NCI-H82 treated with DMSO at 0.1 percent for 48 hours (cell line): ENCODE data around the gene RABGAP1L.
"Not testable (repeated sequence)": the region's sequence is repeated elsewhere in the genome, so short reads cannot be mapped to it uniquely, and the experiment has no call there.

Experiments used
- DNase-seq: peaks from one replicate; lab custom pipeline; 2025; ENCODE audit not compliant: unreplicated experiment; lab: John Stamatoyannopoulos, UW

Gene RABGAP1L

DNA sequence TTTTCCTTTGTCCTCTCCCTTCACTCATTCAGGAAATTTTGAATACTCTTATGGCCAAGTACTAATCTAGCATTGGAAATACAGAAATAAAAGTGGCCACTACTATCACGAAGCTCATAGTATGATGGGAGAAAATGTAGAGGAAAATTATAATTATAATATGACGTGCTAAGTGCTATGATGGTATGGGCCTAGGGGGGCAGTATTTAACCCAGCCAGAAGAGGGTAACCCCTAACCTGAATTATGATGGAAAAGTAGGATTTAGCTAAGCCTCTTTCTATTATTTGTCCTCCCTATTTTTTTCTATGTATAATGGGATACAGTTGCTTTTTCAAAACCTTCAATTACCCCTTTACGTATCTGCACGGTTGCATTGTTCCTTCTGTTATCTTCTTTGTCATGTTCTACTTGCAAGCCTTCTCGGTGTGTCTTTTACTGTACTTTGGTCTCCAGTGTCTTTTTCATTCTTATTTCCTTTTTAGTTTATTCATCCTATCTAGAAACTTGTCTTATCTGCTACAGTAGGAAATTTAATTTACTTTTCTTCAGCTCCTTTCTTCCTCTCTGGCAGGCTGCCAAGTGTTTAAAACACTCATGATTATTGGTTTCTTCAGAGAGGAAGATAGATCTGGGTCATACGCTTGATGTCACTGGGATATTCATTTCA is 199.6 kb downstream of the RABGAP1L start:
- no peak for DNase-seq

GRCh38 chr1:174359454-174359805 is 200.1 kb downstream of the RABGAP1L start:
- DNase-seq: no peak

GRCh38 chr1:174364996-174365736 is 205.8 kb downstream of the RABGAP1L start:
- DNase-seq: no peak

- no peak for DNase-seq
Measured at GRCh38 chr1:174366946-174367345, 207.6 kb downstream of the RABGAP1L start.

- DNase-seq: no peak
Measured at GRCh38 chr1:174367892-174368291, 208.6 kb downstream of the RABGAP1L start.

DNA sequence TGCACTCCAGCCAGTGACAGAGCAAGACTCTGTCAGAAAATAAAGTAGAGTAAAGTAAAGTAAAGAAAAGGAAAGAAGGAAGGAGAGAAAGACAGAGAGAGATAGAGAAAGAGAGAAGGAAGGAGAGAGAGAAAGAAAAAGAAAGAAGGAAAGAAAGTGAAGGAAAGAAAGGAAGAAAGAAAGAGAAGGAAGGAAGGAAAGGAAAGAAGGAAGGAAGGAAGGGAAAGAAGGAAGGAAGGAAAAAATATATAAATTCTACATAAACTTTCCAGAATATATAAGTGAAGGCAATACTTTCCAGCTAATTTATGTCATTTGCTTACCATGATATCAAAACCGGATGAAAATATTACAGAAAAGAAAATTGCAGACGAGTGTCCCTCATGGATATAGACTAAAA is 216.7 kb downstream of the RABGAP1L start:
- DNase-seq: no peak

DNA sequence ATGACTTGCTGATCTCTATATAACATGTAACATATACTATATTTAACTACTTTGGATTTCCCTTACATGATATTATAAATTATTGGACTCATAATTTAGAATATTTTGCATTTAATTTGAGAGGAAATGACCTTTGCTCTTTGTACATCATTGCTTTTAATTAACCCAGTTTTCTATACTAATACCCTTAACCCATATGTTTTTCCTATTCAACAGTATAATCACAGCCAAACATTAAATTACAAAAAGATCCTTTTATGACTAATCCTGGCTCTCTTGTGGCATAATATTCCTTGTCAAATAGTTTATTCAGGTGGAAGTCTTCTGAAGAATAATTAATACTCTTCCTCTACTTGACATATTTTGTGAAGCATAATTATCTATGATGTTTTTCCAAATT is 232.4 kb downstream of the RABGAP1L start:
- no peak for DNase-seq

GRCh38 chr1:174393885-174394284 is 234.6 kb downstream of the RABGAP1L start:
- no peak for DNase-seq

- no peak for DNase-seq
Measured at GRCh38 chr1:174397261-174397660, 237.9 kb downstream of the RABGAP1L start.

GRCh38 chr1:174398246-174398645 is 238.9 kb downstream of the RABGAP1L start:
- no peak for DNase-seq

DNA sequence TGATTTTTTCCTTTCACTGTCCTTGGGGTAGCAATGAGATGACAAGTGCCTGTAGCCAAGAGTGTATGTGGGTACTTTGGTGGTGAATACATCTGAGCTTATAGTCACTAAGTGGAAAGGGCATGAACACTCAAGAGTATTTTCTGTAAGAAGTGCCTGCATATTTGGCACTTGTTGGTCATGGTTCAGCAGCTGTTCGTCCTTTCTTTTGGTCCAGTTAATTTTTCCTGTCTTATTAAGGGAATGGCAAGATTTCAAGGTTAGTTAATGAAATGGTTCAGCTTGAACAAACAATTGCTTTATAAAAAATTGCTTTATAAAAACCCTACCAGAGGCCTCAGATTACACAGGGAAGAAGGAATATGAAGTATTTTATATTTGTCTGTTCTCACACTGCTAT is 239.9 kb downstream of the RABGAP1L start:
- no peak for DNase-seq

DNA sequence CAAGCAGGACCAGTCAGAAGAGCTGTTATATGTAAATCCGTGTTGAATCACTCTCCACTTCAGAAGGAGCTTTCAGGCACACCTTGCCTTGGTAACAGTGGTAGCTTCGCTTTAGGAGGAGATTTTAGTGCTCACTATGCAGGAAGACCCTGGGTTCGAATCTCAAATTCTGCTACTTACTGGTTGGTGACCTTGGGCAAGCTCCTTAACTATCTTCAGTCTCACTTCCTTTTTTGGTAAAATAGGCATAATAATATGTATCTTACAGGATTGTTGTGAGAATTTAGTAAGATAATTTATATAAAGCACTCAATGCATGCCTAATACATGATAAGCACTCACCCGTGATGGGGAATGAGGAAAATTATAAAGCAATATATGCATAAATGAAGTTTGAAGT is 241.8 kb downstream of the RABGAP1L start:
- no peak for DNase-seq

DNA sequence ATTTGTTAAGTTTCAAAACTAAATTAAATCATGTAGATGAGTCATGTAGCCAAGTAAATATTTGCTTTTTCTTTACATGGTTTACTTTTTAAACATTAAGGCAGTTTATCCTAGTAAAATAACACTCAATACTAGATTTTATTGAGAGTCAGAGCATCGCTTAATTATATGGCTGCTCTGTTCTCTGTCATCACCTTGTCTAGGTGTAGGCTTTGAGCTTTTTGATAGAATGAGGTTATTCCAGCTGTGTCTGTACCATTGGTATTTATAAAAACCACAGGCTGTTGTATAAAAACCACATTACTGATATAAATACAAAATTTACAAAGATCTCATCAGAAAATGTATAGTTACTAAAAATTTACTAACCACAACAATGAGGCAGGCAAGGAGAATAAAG is 245.9 kb downstream of the RABGAP1L start:
- DNase-seq: no peak

DNA sequence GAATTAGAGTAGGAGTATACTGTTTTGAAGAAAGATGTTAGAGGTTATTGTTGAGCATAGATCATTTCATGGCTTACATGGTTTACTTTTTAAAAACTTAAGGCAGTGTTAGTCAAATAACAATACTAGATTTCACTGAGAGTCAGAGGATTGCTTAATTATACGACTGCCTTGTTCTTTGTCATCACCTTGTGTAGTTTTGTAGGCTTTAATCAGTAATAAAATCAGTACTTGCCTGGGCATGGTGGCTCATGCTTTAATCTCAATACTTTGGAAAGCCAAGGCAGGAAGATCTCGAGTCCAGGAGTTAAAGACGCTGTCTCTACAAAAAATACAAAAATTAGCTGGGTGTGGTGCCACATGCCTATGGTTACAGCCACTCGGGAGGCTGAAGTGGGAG is 247.1 kb downstream of the RABGAP1L start:
- DNase-seq: no peak

GRCh38 chr1:174407665-174408064 is 248.3 kb downstream of the RABGAP1L start:
- no peak for DNase-seq

DNA sequence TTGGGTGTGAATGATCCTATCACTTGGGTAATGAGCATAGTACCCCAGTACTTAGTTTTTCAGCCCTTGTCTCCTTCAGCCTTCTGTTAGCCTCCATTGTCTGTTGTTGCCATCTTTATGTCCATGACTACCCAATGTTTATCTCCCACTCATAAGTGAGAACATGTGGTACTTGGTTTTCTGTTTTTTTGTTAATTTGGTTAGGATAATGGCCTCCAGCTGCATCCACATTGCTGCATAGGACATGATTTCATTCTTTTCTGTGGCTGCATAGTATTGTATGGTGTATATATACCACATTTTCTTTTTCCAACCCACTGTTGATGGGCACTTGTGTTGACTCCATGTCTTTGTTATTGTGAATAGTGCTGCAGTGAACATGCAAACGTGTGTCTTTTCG is 248.8 kb downstream of the RABGAP1L start:
- DNase-seq: no peak

- not testable (repeated sequence) for DNase-seq
Measured at GRCh38 chr1:174409801-174410200, 250.5 kb downstream of the RABGAP1L start.

- DNase-seq: no peak
Measured at GRCh38 chr1:174413632-174414031, 254.3 kb downstream of the RABGAP1L start.

GRCh38 chr1:174414203-174414602 is 254.9 kb downstream of the RABGAP1L start:
- no peak for DNase-seq

DNA sequence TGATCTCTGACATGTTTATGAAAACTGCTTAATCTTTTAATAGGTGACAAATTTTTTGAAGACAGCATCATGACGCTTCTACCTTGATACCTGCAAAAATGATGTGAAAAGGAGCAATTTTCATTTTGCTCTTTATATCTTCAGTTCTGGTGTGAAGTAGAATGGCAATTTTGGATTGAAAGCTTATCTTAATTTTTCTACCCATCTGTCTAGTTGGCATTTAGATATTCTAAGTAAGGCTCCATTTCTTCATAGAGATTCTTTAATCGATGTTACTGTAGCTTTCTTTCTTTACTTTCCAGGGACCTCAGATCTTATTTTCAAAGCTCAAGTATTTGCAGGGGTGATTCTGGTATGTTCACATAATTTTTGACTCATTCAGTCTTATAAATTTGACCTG is 256.2 kb downstream of the RABGAP1L start:
- no peak for DNase-seq

DNA sequence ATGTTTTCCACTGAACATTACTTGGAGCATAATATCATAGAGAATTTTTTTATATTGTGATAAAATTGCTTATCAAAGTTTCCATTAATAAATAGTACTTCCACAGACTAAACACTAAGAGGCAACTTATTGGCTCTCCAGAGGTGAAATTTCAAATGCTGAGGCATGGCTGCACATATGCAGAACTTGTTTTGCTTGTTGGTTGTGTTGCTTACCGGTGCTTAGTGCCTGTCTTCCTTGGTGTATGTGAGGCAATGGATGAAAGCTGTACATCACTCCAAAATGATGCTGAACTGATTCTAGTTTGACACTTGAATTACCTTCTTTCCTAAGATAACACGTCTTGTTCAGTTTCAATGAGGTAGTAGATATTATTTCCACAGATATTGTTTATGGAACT is 258.6 kb downstream of the RABGAP1L start:
- no peak for DNase-seq

- no peak for DNase-seq
Measured at GRCh38 chr1:174425121-174425520, 265.8 kb downstream of the RABGAP1L start.

DNA sequence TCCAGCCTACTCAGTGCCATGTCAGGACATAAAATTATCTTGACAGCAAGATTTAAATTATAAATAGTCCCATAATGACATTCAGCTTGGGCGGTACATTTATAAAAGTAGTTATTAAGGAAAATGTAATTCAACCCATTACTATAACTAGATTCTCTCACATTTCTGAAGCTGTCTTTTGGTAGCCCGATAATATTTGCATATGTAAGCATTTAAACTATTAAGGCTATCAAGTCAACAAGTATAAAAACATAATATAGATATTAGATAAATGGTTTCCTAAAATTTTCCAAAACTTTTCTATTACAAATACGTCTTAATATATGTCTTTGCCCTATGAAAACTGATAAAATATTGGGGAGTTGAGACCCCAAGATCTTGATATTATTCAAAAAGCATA is 266.8 kb downstream of the RABGAP1L start:
- no peak for DNase-seq
